GM10266 (cell line): ENCODE data around the gene FITM1.

Source experiments
- DNase-seq: peaks from one replicate; pipeline ENCODE4 v3.0.0; 2012; ENCODE audit errors: extremely low spot score
- TF ChIP-seq, protein P1 (sequence below): IDR thresholded peaks from 2 replicates; pipeline ENCODE4 v1.5.1; 2012; ENCODE audit warnings: mild to moderate bottlenecking, low read depth; ENCODE audit not compliant: control insufficient read depth, insufficient read depth; ENCODE audit errors: missing control alignments

The FITM1 gene

GRCh38 chr14:24133735-24134134 lies 3.3 kb downstream of the FITM1 start:
- no peak for DNase-seq
- TF ChIP-seq, protein P1, sequence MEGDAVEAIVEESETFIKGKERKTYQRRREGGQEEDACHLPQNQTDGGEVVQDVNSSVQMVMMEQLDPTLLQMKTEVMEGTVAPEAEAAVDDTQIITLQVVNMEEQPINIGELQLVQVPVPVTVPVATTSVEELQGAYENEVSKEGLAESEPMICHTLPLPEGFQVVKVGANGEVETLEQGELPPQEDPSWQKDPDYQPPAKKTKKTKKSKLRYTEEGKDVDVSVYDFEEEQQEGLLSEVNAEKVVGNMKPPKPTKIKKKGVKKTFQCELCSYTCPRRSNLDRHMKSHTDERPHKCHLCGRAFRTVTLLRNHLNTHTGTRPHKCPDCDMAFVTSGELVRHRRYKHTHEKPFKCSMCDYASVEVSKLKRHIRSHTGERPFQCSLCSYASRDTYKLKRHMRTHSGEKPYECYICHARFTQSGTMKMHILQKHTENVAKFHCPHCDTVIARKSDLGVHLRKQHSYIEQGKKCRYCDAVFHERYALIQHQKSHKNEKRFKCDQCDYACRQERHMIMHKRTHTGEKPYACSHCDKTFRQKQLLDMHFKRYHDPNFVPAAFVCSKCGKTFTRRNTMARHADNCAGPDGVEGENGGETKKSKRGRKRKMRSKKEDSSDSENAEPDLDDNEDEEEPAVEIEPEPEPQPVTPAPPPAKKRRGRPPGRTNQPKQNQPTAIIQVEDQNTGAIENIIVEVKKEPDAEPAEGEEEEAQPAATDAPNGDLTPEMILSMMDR, result no peak

DNA sequence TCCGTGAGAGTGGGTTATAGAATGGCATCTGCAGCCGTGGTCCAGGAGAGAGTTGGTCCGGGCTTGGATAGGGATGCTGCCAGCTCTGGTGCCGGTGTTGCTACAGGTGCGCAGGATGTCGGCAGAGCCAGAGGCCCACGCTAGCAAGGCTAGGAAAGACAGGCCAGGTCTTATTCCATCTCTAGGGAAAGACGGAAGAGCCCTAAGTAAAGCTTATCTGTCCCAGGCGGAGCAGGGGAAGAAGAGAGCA lies 5.0 kb downstream of the FITM1 start:
- TF ChIP-seq, protein P1, result no peak
- DNase-seq, result no peak

- TF ChIP-seq, protein P1, result peak; percentile 2
- DNase-seq, result peak; percentile 98
These were observed 5.6 kb downstream of the FITM1 start, which contains the start of gene PSME1 for GRCh38 chr14:24135834-24136683. Gene PSME1 (plus strand): TSS chr14:24136194. CDS start chr14:24136263, 69 bp downstream.

DNA sequence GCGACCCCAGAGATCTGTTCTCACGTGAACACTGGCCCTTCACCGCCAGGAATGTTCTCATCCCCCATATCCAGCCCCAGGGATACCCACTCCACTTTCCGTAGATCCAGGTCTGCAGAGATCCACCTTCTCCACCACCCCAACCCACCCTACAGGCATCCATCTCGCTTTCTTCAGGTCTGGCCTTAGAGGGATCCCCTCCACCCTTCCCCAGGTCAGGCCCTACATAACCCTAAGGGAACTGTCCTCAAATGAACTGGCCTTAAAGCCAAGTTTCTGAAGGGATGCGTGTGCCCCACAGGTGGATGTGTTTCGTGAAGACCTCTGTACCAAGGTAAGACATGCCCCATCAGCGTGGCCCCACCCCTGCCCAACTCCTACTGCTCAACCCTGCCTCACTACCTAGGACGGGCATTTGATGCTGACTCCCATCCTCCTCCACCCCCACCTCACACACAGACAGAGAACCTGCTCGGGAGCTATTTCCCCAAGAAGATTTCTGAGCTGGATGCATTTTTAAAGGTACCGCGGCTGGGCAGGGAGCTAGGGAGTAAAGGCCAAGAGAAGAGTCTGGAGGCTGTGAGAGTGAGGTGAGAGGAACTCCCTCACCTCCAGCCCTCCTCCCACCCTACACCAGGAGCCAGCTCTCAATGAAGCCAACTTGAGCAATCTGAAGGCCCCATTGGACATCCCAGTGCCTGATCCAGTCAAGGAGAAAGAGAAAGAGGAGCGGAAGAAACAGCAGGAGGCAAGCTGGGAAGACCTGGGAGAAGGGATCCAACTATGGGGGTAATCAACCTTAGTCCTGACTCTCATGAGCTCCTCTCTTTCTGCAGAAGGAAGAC lies 6.4 kb downstream of the FITM1 start:
- TF ChIP-seq, protein P1, result no peak
- DNase-seq, result no peak

DNA sequence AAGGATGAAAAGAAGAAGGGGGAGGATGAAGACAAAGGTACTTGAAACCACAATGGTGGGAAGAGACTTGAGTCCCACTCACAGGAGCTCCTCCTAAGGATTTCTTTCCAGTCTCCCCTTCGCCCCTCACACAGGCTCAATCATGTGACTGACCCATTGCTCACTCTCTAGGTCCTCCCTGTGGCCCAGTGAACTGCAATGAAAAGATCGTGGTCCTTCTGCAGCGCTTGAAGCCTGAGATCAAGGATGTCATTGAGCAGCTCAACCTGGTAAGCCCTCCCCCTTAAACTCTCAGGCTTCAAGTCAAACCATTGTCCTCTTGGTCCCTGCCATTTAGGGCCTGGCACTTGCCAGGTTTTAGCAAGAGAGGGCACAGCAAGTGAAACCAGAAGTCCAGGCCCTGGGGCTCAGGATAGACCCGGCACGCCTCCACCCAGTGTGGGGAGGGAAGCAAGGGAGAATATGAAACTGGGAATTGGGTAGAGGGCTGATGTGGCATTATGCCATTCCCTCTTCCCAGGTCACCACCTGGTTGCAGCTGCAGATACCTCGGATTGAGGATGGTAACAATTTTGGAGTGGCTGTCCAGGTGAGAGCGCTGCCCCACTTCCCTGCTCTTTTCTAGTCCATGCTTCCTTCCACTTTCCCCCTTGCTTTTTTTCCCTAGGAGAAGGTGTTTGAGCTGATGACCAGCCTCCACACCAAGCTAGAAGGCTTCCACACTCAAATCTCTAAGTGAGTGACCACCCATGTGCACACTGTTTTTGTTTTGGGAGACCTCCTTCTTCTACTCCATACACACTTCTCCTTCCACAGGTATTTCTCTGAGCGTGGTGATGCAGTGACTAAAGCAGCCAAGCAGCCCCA lies 7.3 kb downstream of the FITM1 start:
- TF ChIP-seq, protein P1, result no peak

DNA sequence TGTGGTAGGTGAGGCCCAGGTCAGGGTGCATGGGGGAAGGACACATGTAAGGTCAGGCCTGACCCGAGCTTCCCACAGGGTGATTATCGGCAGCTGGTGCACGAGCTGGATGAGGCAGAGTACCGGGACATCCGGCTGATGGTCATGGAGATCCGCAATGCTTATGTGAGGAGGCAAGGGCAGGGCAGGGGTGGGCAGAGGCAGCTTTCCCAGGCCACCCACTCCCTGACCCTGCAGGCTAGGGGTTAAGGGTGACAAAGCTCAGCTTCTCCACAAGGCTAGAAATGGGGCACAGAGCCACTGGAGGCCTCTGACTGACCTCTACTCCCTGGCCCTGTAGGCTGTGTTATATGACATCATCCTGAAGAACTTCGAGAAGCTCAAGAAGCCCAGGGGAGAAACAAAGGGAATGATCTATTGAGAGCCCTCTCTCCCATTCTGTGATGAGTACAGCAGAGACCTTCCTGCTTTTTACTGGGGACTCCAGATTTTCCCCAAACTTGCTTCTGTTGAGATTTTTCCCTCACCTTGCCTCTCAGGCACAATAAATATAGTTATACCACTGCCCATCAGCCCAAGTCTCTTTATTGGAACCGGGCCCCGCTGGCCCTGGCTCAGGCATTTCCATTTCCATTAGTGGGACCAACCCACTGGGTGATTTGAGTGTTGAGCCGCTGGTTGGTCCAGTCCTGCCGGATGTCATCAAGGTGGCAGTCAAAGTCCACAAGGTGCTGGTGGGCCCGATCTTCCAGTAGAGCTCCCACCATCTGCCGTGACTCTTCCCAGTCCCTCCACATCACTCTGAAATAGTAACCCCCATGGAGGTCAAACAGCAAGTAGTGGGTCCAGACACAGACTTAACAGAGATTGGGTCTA lies 8.2 kb downstream of the FITM1 start:
- no peak for DNase-seq
- TF ChIP-seq, protein P1, result no peak

More for the DNA sequence above, 7.3 kb downstream of the FITM1 start:
- DNase-seq, result no peak
